ENCODE results near the gene EPS8. TPM values are rescaled to one million over a fixed set of nuclear protein-coding genes. Genes with fewer than 3 reads are reported as not detected.

The EPS8 gene
- total RNA-seq, 1 experiment from 2014 or later = 97.5 TPM

DNA sequence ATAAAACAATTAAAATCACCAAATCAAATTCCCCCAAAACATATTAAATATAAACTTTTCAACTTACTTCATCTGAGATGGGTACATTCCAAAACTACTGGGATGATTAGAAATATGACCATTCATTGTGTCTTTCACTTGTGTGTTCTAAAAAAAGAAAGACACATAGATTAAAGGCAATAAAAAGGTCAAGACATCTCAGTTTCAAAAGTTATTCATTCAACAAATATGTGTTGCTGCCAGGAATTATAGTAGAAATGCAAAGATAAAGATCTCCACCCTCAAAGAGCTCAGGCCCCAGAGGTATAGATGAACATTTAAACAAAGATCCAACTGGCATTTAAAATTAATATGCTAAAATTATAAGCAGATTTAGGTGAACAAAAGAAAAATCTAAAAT is 106.4 kb downstream of the EPS8 start:
- Mint-ChIP-seq H3K4me1 (ENCODE audit: low read depth, unreplicated experiment) (peaks cover 58% of the 10 kb centered on the region), H3K4me3 (ENCODE audit: low read depth, unreplicated experiment) (no peak overlapping the region), H3K9me3 (ENCODE audit: low read depth, unreplicated experiment) (no peaks in the 10 kb centered on the region), H3K27ac (ENCODE audit: unreplicated experiment) (peak overlapping the region; percentile 8), H3K36me3 (ENCODE audit: insufficient read depth, unreplicated experiment) (peaks cover 8% of the 10 kb centered on the region), H3K27me3 (ENCODE audit: unreplicated experiment) (no peaks in the 10 kb centered on the region)
- intact Hi-C loops (cut with micrococcal nuclease; ENCODE audit: unreplicated experiment) = no loop called here
- CTCF ChIA-PET = interaction anchor here (1.4 kb wide), 1 partner anchor 9 kb away, joined by 4 read pairs; no protein-coding TSS in a partner anchor
- TF ChIP-seq, protein P1, sequence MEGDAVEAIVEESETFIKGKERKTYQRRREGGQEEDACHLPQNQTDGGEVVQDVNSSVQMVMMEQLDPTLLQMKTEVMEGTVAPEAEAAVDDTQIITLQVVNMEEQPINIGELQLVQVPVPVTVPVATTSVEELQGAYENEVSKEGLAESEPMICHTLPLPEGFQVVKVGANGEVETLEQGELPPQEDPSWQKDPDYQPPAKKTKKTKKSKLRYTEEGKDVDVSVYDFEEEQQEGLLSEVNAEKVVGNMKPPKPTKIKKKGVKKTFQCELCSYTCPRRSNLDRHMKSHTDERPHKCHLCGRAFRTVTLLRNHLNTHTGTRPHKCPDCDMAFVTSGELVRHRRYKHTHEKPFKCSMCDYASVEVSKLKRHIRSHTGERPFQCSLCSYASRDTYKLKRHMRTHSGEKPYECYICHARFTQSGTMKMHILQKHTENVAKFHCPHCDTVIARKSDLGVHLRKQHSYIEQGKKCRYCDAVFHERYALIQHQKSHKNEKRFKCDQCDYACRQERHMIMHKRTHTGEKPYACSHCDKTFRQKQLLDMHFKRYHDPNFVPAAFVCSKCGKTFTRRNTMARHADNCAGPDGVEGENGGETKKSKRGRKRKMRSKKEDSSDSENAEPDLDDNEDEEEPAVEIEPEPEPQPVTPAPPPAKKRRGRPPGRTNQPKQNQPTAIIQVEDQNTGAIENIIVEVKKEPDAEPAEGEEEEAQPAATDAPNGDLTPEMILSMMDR (IDR thresholded peaks at IDR 0.05; ENCODE audit: unreplicated experiment) = no peak
- no TSS peak for BruUV-seq (replicated peaks)
- DNase-seq = no peak

DNA sequence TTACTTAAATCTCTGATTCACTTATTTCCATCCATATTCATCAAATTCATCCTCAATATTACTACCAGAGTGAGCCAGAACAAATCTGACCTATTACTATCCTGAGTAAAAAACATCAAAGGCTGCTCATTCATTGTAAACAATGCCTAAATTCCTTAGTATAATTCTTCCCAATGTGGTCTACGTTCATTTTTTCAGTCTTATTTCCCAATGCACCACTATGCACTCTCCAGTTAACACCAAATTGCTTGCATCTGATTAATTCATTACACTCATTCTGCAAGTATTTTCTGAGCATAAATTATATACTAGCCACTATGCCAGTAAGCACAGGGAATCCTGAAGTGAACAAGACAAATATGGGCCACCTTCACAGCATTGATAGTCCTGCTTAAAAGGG is 110.0 kb downstream of the EPS8 start:
- BruUV-seq (replicated peaks) = no TSS peak
- no peaks in the 10 kb centered on the region for H3K27me3 Mint-ChIP-seq (ENCODE audit: unreplicated experiment)
- TF ChIP-seq, protein P1 (IDR thresholded peaks at IDR 0.05; ENCODE audit: unreplicated experiment) = no peak
- intact Hi-C loops (cut with micrococcal nuclease; ENCODE audit: unreplicated experiment) = no loop called here
- peak overlapping the region; percentile 40 for H3K27ac Mint-ChIP-seq (ENCODE audit: unreplicated experiment)
- CTCF ChIA-PET = no interaction called here
- H3K4me3 Mint-ChIP-seq (ENCODE audit: low read depth, unreplicated experiment) = no peak overlapping the region
- peaks cover 34% of the 10 kb centered on the region for H3K4me1 Mint-ChIP-seq (ENCODE audit: low read depth, unreplicated experiment)
- peaks cover 8% of the 10 kb centered on the region for H3K36me3 Mint-ChIP-seq (ENCODE audit: insufficient read depth, unreplicated experiment)
- no peaks in the 10 kb centered on the region for H3K9me3 Mint-ChIP-seq (ENCODE audit: low read depth, unreplicated experiment)
- DNase-seq = no peak

DNA sequence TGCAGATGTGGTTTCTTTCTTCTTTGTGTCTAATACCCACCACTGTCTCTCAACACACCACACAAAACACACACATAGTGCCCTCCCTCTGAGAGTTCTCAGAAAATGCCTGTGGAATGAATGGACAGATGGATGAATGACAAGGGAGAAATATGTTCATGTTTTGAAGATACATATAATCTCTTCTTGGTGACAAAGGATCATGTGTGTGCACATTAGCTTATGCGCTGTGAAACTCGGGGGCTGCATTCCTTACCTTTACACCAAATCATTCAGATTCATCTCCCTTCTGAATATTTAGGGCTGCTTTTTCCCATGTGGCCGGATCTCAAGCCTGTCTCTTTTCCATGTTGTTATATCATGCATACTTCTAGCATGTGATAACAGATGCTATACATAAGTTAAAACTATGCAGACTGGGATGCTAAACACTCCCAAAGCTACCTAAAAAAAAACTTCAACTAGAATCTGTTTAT is 111.4 kb downstream of the EPS8 start:
- no peak overlapping the region for H3K27ac Mint-ChIP-seq (ENCODE audit: unreplicated experiment)
- H3K36me3 Mint-ChIP-seq (ENCODE audit: insufficient read depth, unreplicated experiment) = peaks cover 8% of the 10 kb centered on the region
- CTCF ChIA-PET = no interaction called here
- peaks cover 22% of the 10 kb centered on the region for H3K4me1 Mint-ChIP-seq (ENCODE audit: low read depth, unreplicated experiment)
- BruUV-seq (replicated peaks) = no TSS peak
- TF ChIP-seq, protein P1 (IDR thresholded peaks at IDR 0.05; ENCODE audit: unreplicated experiment) = no peak
- H3K27me3 Mint-ChIP-seq (ENCODE audit: unreplicated experiment) = no peaks in the 10 kb centered on the region
- no peaks in the 10 kb centered on the region for H3K9me3 Mint-ChIP-seq (ENCODE audit: low read depth, unreplicated experiment)
- H3K4me3 Mint-ChIP-seq (ENCODE audit: low read depth, unreplicated experiment) = no peak overlapping the region
- intact Hi-C loops (cut with micrococcal nuclease; ENCODE audit: unreplicated experiment) = no loop called here
- DNase-seq = no peak

DNA sequence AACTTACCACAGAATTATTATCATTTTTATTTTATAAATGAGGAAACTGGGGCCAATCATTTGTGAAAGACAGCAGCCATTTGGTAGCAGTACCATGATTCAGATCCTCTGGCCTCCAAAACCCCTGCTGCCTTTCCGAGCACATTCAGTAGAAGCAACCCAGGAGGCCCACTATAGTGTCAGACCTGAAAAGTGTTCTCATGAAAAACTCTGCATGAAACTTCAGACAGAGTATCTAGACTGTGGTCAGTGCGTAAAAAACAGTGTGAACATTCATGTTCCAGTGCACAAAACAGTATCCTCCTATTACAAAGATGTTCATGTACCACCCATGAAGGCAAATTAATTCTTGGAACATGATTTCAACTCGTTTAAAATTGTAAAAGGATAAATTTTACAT is 112.0 kb downstream of the EPS8 start:
- TF ChIP-seq, protein P1 (IDR thresholded peaks at IDR 0.05; ENCODE audit: unreplicated experiment) = no peak
- BruUV-seq (replicated peaks) = no TSS peak
- no peak overlapping the region for H3K4me3 Mint-ChIP-seq (ENCODE audit: low read depth, unreplicated experiment)
- CTCF ChIA-PET = no interaction called here
- H3K36me3 Mint-ChIP-seq (ENCODE audit: insufficient read depth, unreplicated experiment) = peaks cover 12% of the 10 kb centered on the region
- no peaks in the 10 kb centered on the region for H3K9me3 Mint-ChIP-seq (ENCODE audit: low read depth, unreplicated experiment)
- peaks cover 17% of the 10 kb centered on the region for H3K4me1 Mint-ChIP-seq (ENCODE audit: low read depth, unreplicated experiment)
- no peaks in the 10 kb centered on the region for H3K27me3 Mint-ChIP-seq (ENCODE audit: unreplicated experiment)
- intact Hi-C loops (cut with micrococcal nuclease; ENCODE audit: unreplicated experiment) = no loop called here
- no peak overlapping the region for H3K27ac Mint-ChIP-seq (ENCODE audit: unreplicated experiment)
- no peak for DNase-seq

Data from Calu3 (cell line).